Ectodermal cell (in vitro differentiated cells): ENCODE data around the gene SCP2.

Experiments used
- H3K27ac ChIP-seq: 2 replicates; pipeline ENCODE4 v1.7.0; 2013; ENCODE audit warnings: mild to moderate bottlenecking, low read depth, low read length; ENCODE audit not compliant: insufficient read depth, poor library complexity, severe bottlenecking
- H3K27me3 ChIP-seq: 2 replicates; pipeline ENCODE4 v1.7.0; 2013; ENCODE audit warnings: mild to moderate bottlenecking, low read length; ENCODE audit not compliant: insufficient read depth, control insufficient read depth, poor library complexity, severe bottlenecking
- H3K36me3 ChIP-seq: one replicate; pipeline ENCODE4 v1.7.0; 2013; ENCODE audit warnings: low read length; ENCODE audit not compliant: control insufficient read depth, insufficient read depth
- H3K4me1 ChIP-seq: one replicate; pipeline ENCODE4 v1.7.0; 2013; ENCODE audit warnings: low read length; ENCODE audit not compliant: control insufficient read depth, insufficient read depth
- H3K4me3 ChIP-seq: 2 replicates; pipeline ENCODE4 v1.7.0; 2013; ENCODE audit warnings: low read depth, low read length, control low read depth; ENCODE audit not compliant: insufficient read depth
- H3K9me3 ChIP-seq: 2 replicates; pipeline ENCODE4 v1.7.0; 2013; ENCODE audit warnings: mild to moderate bottlenecking, low read length, moderate library complexity; ENCODE audit not compliant: control insufficient read depth
- WGBS, 2 experiments: methylation state at CpG; one replicate each; pipeline ENCODE4 v1.1.7; 2013; ENCODE audit warnings: missing lambda C conversion rate in 2 of 2; 5-methylcytosine and 5-hydroxymethylcytosine counted together

The SCP2 gene

DNA sequence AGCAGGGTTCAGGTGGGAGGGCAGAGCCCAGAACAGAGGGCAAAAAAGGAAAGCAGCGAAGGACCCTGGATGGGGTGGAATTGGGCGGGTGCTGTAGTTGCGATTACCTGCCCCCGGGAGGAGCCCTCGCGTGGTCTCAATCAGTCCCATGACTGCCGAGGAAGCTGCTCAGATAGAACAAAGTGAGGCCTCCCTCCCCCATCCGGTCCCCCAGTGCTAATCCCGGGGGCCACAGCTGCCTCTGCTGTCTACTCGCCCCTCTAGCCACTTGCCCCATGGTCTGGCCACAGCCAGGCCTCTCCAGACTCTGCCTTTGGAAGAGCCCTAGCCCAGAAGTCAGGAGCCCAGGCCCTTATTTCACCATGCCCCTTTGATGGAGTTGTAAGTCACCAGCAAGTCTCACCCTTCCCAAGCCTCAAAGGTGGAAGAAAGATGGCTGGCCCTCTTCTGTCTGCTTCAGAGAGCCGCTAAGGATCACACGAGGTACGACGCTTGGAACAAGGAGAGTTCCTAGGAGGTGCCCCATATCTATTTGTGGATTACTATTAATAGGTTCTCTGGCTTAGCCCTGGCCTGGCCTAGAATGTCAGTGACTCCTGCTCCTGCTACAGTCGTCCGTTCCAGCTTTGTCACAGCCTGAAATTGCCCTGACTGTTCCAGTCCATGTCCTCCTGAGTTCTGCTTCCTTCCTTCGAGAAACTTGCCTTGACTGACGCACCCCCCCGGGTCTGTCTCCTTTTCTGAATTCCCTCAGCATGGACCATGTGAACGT, 22.0 kb upstream of the SCP2 start:
- Histone ChIP-seq H3K4me3 (no peak overlapping the region), H3K4me1 (no peaks in the 10 kb centered on the region)
- WGBS, 2 experiments: 68% methylated on average over 20 of the region's 20 CpGs

DNA sequence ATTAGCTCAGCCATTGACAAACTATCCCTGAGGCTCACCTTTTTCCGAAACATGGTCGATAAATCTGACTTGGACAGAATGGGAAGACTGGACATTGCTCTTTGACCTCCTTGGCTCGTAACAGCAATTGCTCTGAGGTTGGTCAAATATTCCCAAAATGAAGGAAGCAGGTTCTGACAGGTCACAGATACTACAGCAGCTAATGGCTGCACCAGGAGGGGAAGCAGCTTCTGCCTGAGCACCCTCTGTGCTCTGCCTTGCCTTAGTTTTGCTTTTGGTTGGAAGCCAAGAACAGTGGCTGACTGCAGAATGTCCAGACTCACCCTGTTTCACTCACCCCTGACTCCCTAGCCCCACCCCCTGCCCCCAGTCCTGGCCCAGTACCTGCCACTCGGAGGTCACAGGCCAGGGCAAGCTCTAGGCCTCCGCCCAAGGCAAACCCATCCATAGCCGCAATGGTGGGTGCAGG, 20.9 kb upstream of the SCP2 start:
- H3K27me3 ChIP-seq: no peaks in the 10 kb centered on the region
- H3K9me3 ChIP-seq: no peaks in the 10 kb centered on the region
- H3K4me3 ChIP-seq: no peak overlapping the region
- H3K4me1 ChIP-seq: no peaks in the 10 kb centered on the region
- H3K27ac ChIP-seq: no peak overlapping the region
- 93 to 97% methylated on average over 6 of the region's 6 CpGs for WGBS, 2 experiments
- no peaks in the 10 kb centered on the region for H3K36me3 ChIP-seq

More for the DNA sequence above, 22.0 kb upstream of the SCP2 start:
- Histone ChIP-seq H3K27ac (no peak overlapping the region), H3K36me3 (no peaks in the 10 kb centered on the region), H3K27me3 (no peaks in the 10 kb centered on the region), H3K9me3 (no peaks in the 10 kb centered on the region)

DNA sequence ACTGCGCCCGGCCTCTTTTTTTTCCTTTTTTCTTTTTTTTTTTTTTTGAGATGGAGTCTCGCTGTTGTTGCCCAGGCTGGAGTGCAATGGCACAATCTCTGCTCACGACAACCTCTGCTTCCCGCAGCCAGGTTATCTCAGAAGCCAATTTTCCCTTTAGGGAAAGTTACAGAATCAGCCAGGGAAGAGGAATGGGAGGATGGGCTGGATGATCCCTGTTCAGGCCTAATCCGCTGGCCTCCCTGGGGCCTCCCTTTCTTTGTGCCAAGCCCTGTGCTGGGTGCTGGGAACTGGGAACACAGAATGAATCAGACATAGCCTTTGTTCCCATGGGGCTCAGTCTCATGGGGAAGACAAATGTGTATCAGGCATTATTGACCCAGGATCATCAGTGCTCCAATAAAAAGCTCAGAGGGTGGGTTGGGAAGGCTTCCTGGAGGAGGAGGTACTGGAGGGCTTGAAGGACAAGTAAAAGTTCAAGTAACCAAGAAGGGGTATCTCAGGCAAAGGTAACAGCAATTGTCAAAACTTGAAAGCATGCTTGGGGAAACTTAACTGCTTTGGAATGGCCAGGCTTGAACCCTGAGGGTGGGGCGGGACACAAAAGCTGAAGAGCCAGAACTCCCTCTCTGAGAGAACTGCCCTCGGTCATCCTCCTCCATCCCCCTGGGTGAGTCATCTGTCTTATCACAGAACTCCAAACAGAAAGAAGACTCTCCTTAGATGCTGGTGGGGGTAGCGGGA, 19.8 kb upstream of the SCP2 start:
- WGBS, 2 experiments: 92% methylated on average over 8 to 9 of the region's 9 CpGs
- H3K27ac ChIP-seq: no peak overlapping the region
- no peaks in the 10 kb centered on the region for H3K36me3 ChIP-seq
- no peaks in the 10 kb centered on the region for H3K9me3 ChIP-seq
- no peak overlapping the region for H3K4me3 ChIP-seq
- H3K27me3 ChIP-seq: no peaks in the 10 kb centered on the region
- no peaks in the 10 kb centered on the region for H3K4me1 ChIP-seq

DNA sequence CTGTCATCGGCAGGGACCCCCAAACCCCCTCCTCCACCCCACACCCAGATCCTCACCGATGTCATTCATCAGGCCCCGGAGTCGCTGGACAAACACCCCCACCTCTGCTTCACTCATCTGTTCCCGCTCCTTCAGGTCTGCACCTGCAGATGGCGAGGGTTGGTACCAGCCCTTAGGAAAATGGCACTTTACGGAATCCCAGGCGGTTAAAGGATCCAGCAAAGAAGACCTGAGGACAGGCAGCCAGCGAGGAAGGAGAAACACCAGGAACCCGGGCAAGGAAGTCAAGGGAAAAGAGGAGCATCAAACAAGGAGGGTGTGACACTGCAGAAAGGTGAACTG, 19.3 kb upstream of the SCP2 start:
- H3K27me3 ChIP-seq: no peaks in the 10 kb centered on the region
- WGBS, 2 experiments: 92 to 93% methylated on average over 10 of the region's 10 CpGs

DNA sequence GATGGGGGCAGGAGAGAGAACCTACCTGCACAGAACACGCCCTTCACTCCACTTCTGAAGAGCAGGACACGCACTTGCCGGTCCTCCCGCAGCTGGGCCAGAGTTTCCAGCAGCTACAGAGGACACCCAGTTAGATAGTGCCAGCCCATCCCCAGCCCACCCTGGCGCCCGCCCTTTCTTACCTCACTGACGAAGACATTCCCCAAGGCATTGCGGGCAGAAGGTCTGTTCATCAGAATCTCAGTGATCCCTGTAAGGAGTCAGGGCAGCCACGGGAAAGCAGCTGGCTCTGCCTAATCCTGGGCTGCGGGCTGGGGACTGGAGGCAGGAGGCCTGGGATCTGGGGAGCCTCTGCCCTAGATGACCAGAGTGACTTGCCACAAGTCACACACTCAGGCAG, 15.5 kb upstream of the SCP2 start:
- Histone ChIP-seq H3K4me3 (no peak overlapping the region), H3K9me3 (no peaks in the 10 kb centered on the region), H3K36me3 (no peaks in the 10 kb centered on the region), H3K27ac (no peak overlapping the region), H3K27me3 (no peaks in the 10 kb centered on the region), H3K4me1 (no peaks in the 10 kb centered on the region)
- 83 to 85% methylated on average over 10 of the region's 10 CpGs for WGBS, 2 experiments

More for the DNA sequence above, 19.3 kb upstream of the SCP2 start:
- Histone ChIP-seq H3K27ac (no peak overlapping the region), H3K9me3 (no peaks in the 10 kb centered on the region), H3K4me1 (no peaks in the 10 kb centered on the region), H3K4me3 (no peak overlapping the region), H3K36me3 (no peaks in the 10 kb centered on the region)

DNA sequence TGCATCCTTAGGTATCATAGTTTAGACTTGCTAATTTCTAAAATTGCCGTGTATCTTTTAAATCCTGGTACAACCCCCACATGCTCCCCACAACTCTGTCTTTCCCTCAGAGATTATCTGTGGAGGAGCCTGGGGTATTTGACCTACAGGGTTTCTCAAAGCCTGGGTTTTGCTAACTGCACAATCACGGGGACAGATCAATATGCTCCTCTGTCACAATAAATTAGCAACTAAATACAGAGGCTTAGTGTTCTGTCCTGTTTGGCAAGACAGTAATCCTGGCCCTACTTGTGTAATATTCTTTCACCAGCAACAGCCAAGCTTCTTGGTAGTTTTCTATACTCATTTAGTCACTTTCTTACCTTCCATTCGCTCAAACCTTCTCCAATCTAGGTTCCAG, 14.1 kb upstream of the SCP2 start:
- Histone ChIP-seq H3K4me1 (no peaks in the 10 kb centered on the region), H3K9me3 (no peaks in the 10 kb centered on the region), H3K27ac (no peak overlapping the region), H3K36me3 (no peaks in the 10 kb centered on the region), H3K27me3 (no peaks in the 10 kb centered on the region), H3K4me3 (no peak overlapping the region)
- WGBS, 2 experiments: 86 to 93% methylated on average over 3 of the region's 3 CpGs

DNA sequence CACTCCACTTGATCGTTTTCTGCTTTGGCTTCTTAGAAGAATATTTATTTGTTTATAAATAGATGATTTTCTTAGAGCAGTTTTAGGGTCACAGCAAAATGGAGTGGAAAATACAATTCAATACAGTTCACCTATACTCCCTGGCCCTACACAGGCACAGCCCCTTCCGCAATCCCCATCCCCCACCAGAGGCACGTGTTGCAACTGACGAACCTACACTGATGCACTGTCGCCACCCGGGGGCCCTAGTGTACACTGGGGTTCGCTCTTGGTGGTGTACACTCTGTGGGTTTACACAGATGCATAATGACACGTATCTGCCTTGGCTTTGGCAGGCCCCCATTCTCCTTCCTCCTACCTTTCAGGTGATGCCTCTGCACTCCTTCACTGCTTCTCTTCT, 13.5 kb upstream of the SCP2 start:
- WGBS, 2 experiments: 64 to 71% methylated on average over 7 to 8 of the region's 8 CpGs

DNA sequence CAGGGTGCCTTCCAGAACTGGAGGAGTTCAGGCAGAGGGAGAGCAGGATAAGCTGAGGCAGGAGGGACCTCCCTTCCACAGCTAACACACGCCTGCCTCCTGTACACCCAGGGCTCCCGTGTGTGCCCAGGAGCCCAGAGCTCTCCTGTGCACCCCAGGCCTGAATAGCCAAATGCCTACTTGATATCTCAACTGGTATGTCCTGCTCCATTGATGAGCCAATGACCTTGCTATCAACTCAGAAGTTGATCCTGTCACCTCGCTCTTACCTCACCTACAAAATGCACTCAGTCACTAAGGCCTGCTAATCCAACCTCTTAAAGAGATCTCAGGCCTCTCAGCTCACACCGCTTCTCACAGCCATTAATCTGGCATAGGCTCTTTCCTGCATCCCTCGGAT, 12.6 kb upstream of the SCP2 start:
- WGBS, 2 experiments: 86 to 87% methylated on average over 5 of the region's 5 CpGs
- Histone ChIP-seq H3K4me1 (no peaks in the 10 kb centered on the region), H3K9me3 (no peaks in the 10 kb centered on the region), H3K4me3 (no peak overlapping the region), H3K36me3 (no peaks in the 10 kb centered on the region), H3K27me3 (peaks cover 3% of the 10 kb centered on the region), H3K27ac (no peak overlapping the region)

More for the DNA sequence above, 13.5 kb upstream of the SCP2 start:
- Histone ChIP-seq H3K4me3 (no peak overlapping the region), H3K4me1 (no peaks in the 10 kb centered on the region), H3K27me3 (no peaks in the 10 kb centered on the region), H3K36me3 (no peaks in the 10 kb centered on the region), H3K9me3 (no peaks in the 10 kb centered on the region), H3K27ac (no peak overlapping the region)

DNA sequence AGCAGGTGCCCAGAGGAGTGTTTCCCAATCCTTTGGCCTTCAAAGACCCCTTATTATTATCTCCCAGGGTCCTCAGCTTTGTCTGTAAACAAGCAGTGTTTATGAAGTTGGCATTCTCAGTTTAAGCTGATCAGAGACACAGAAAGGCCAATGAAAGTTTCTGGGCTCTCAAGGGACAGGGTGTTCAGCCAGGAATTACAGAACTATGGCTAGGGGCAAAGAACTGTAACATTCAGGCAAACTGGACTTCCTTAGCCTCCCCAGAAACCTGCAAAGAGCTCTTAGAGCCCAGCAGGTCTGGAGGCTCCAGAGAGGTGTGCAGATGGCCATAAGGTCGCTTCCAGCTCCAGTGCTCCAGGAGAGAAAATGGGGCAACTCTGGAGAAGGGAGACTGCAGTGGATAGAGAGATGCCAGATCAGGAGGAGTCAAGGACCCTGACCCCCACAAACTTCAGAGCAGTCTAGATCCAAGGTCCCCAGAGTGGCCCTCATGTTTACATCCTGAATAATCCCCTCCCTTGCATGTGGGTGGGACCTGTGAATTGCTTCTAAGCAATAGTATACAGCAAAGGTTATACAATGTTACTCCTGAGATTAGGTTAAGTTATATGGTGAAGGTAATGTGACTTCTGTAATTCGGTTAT, 11.7 kb upstream of the SCP2 start:
- Histone ChIP-seq H3K27ac (no peak overlapping the region), H3K9me3 (no peaks in the 10 kb centered on the region)

DNA sequence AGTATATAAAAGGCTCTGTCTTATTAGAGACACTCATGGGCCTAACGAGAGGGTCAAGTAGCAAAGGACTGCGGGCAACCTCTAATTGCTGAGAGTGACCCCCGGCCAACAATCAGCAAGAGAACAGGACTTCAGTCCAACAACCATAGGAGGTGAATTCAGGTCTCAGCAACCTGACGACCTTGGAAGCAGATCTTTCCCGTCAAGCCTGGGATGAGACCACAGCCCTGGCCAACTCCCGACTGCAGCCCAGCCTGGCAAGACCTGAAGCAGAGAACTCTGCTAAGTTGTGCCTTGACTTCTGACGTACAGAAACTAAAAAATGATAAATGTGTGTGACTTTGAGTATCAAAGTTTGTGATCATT, 11.2 kb upstream of the SCP2 start:
- H3K27ac ChIP-seq: no peak overlapping the region
- no peaks in the 10 kb centered on the region for H3K9me3 ChIP-seq
- H3K4me3 ChIP-seq: no peak overlapping the region
- WGBS, 2 experiments: 89 to 92% methylated on average over 7 of the region's 7 CpGs
- H3K27me3 ChIP-seq: peaks cover 16% of the 10 kb centered on the region
- no peaks in the 10 kb centered on the region for H3K4me1 ChIP-seq
- H3K36me3 ChIP-seq: no peaks in the 10 kb centered on the region

More for the DNA sequence above, 11.7 kb upstream of the SCP2 start:
- WGBS, 2 experiments: 86 to 92% methylated on average over 2 of the region's 2 CpGs
- Histone ChIP-seq H3K36me3 (no peaks in the 10 kb centered on the region), H3K27me3 (peaks cover 11% of the 10 kb centered on the region), H3K4me3 (no peak overlapping the region), H3K4me1 (no peaks in the 10 kb centered on the region)
